ENCODE measurements around the gene OLFML1.

- TF ChIP-seq CTCF (IDR thresholded peaks at IDR 0.05 in 4 of 5, conservative IDR thresholded peaks at IDR 0.05 in 1 of 5) (no peak), POLR2A (IDR thresholded peaks at IDR 0.05) (no peak)
Observed at GRCh38 chr11:7522121-7522520, 36.8 kb downstream of the OLFML1 start.

Measured in gastrocnemius medialis (tissue), 4 donors.